Measurements from ENCODE around the gene ETS2. TPM values are rescaled to one million over a fixed set of nuclear protein-coding genes. Genes with fewer than 3 reads are reported as not detected.

ETS2 gene
- total RNA-seq, 1 experiment from 2014 or later: 132 TPM

GRCh38 chr21:38814126-38815059, 8.7 kb downstream of the ETS2 start:
- Histone ChIP-seq H3K4me1 (ENCODE audit: control insufficient read depth, insufficient read depth, low read length) (peaks cover 76% of the 10 kb centered on the region), H3K4me3 (ENCODE audit: low read depth in 2 of 2, low read length in 2 of 2) (no peak overlapping the region), H3K27me3 (ENCODE audit: control insufficient read depth, insufficient read depth, low read length) (no peaks in the 10 kb centered on the region), H3K27ac (ENCODE audit: low read length) (peak overlapping the region; percentile 93), H3K36me3 (ENCODE audit: control insufficient read depth, insufficient read depth, low read length) (peaks cover 42% of the 10 kb centered on the region), H3K9me3 (ENCODE audit: control insufficient read depth, insufficient read depth, low read depth, low read length) (no peaks in the 10 kb centered on the region)
- DNase-seq (ENCODE audit: low read depth, low spot score) (no peak), ATAC-seq (no peak; the same call in 1 of the 2 replicates)
- intact Hi-C loops (cut with micrococcal nuclease; ENCODE audit: unreplicated experiment): no loop called here
- BruUV-seq (replicated peaks): no TSS peak
- in situ Hi-C loops (cut with HindIII; ENCODE audit: low pct_unique_long_range_greater_than_20kb, low sequenced_read_pairs): no loop called here
- TF ChIP-seq POLR2AphosphoS5 (IDR thresholded peaks at IDR 0.05; ENCODE audit: low read depth, low read length) (peak; percentile 42; the same call in 1 of the 2 replicates), TCF7L2 (IDR thresholded peaks at IDR 0.05; ENCODE audit: low read depth, low read length) (no peak), REST (IDR thresholded peaks at IDR 0.05; ENCODE audit: insufficient read depth in 1 of 2, low read depth in 2 of 2, low read length in 1 of 2) (no peak), CTCF (IDR thresholded peaks at IDR 0.05) (no peak)
- ChIA-PET CTCF (interaction anchor here (0.5 kb wide), 1 partner anchor 152 kb away, joined by 3 read pairs; no protein-coding TSS in a partner anchor), POLR2A (interaction anchor here (0.7 kb wide), 1 partner anchor 439 kb away, joined by 4 read pairs; no protein-coding TSS in a partner anchor)

GRCh38 chr21:38815060-38815405, 9.3 kb downstream of the ETS2 start:
- DNase-seq (ENCODE audit: low read depth, low spot score) (no peak), ATAC-seq (peak; percentile 23; the same call in 1 of the 2 replicates)
- in situ Hi-C loops (cut with HindIII; ENCODE audit: low pct_unique_long_range_greater_than_20kb, low sequenced_read_pairs): no loop called here
- H3K4me3 ChIP-seq (ENCODE audit: low read depth in 2 of 2, low read length in 2 of 2): no peak overlapping the region
- POLR2A ChIA-PET: interaction anchor here (0.7 kb wide), 1 partner anchor 438 kb away, joined by 4 read pairs; no protein-coding TSS in a partner anchor
- CTCF ChIA-PET: interaction anchor here (0.5 kb wide), 1 partner anchor 152 kb away, joined by 3 read pairs; no protein-coding TSS in a partner anchor
- TF ChIP-seq SIN3A (IDR thresholded peaks at IDR 0.05; ENCODE audit: borderline replicate concordance, insufficient read depth, low read depth, low read length) (no peak), TCF7L2 (IDR thresholded peaks at IDR 0.05; ENCODE audit: low read depth, low read length) (no peak), REST (IDR thresholded peaks at IDR 0.05; ENCODE audit: insufficient read depth in 1 of 2, low read depth in 2 of 2, low read length in 1 of 2) (no peak), CTCF (IDR thresholded peaks at IDR 0.05) (no peak), POLR2AphosphoS5 (IDR thresholded peaks at IDR 0.05; ENCODE audit: low read depth, low read length) (no peak)
- intact Hi-C loops (cut with micrococcal nuclease; ENCODE audit: unreplicated experiment): no loop called here
- H3K9me3 ChIP-seq (ENCODE audit: control insufficient read depth, insufficient read depth, low read depth, low read length): no peaks in the 10 kb centered on the region
- H3K27ac ChIP-seq (ENCODE audit: low read length): peak overlapping the region; percentile 93; the same call in 1 of the 2 replicates
- H3K36me3 ChIP-seq (ENCODE audit: control insufficient read depth, insufficient read depth, low read length): peaks cover 42% of the 10 kb centered on the region
- no peaks in the 10 kb centered on the region for H3K27me3 ChIP-seq (ENCODE audit: control insufficient read depth, insufficient read depth, low read length)
- H3K4me1 ChIP-seq (ENCODE audit: control insufficient read depth, insufficient read depth, low read length): peaks cover 83% of the 10 kb centered on the region
- BruUV-seq (replicated peaks): no TSS peak
